Stimulated activated CD8-positive, alpha-beta memory T cell treated with anti-CD3 and anti-CD28 coated beads, Interleukin-12 subunit alpha, Interleukin-12 subunit beta, amount 100 ng/mL, for 24 hours (primary cell): Measurements from ENCODE around the gene OXGR1.

Source experiments
- DNase-seq: peaks from one replicate; pipeline ENCODE4 v3.0.0-alpha.2; 2020; ENCODE audit errors: extremely low read depth

OXGR1 gene

DNA sequence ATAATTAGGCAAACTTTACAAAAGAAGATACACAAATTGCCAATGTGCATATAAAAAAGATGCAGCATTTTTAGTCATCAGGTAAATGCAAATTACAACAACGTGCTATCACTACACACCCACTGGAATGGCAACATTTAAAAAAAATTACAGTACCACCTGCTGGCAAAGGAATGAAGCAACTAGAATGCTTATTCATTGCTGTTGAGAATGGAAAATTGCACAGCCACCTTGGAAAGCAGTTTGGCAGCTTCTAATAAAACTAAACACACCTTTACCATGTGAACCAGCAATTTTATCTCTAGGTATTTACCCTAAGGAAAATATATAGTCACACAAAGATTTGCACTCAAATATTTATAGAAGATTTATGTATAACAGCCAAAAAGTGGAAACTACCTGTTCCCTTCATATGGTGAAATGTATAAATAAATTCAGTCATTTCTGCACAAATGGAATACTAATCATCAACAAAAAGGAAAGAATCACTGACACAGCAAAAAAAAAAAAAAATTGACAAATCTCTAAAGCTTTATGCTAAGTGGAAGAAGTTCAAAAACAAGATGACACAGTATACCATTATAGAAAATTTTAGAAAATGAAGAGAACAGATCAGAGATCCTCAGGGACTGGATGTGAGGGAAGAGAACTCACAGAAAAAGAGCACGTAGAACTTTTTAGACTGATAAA is 30.3 kb downstream of the OXGR1 start:
- no peak for DNase-seq

- DNase-seq: no peak
These were observed 33.9 kb downstream of the OXGR1 start for GRCh38 chr13:96960379-96960778.

DNA sequence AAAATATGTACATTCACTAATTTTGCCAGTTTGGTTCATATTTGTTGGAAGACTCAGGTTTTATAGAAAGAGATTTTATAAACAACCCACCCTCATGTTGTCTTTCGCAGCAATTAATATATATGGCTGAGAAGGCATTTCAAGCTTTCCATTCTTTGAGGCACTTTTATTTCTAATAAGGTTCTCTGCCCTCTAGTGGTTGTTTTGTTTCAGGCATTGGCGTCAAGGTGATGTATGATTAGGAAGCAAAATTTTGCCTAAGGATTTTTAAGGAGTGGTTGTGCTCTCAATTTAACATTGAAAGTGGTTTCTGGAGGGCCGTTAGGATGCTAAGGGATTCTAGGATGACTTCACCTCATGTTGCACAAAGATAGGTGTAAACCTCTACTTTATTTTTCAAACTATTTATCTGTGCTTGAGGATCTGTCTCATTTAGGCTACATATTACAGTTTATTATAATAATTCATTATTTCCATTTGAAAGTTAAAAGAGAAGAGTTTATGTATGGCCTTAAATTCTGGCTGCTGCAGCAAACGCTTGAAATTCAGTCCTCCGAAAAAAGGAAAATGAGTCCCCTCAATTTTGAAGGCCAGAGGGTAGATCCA is 35.9 kb downstream of the OXGR1 start:
- no peak for DNase-seq

DNA sequence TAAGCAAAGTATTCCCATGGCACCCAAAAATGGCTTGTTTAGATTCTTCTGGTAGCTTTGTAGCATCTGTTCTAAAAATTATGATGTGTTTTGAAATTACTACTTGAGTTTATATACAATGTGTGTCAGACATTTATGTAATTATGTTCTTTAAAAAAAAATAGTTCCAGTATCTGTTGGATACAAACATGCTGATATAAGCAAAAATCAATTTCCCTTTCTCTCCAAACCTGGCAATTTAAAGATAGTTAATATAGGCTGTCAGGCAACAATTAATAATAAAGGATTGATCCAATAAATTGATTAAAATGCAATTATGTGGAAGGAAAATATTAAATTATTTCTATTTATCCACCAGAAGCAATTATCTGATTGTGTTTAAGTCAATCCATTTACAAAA is 41.7 kb downstream of the OXGR1 start:
- DNase-seq: no peak

- DNase-seq: no peak
These were observed 46.1 kb downstream of the OXGR1 start for GRCh38 chr13:96948127-96948526.

DNA sequence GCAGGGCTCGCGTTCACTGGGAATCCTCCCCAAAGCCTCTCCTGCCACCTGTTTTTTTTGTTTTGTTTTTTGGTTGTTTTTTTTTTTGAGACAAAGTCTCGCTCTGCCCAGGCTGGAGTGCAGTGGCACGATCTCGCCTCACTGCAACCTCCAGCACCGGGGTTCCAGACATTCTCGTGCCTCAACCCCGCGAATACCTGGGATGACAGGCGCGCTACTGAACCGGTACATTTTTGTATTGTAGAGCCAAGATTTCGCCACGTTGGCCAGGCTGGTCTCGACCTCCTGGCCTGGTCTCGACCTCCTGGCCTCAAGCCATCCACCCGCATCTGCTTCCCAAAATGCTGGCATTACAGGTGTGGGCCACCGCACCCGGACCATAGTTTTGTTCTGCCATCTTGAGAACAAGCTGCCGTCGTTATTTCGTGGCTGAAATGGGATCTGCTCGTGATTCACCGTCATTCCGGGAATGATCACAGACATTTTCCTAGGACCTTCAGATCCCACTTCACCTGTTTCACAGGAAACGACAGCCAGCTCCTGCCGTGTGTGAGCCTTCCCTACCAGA is 46.8 kb downstream of the OXGR1 start:
- no peak for DNase-seq

DNA sequence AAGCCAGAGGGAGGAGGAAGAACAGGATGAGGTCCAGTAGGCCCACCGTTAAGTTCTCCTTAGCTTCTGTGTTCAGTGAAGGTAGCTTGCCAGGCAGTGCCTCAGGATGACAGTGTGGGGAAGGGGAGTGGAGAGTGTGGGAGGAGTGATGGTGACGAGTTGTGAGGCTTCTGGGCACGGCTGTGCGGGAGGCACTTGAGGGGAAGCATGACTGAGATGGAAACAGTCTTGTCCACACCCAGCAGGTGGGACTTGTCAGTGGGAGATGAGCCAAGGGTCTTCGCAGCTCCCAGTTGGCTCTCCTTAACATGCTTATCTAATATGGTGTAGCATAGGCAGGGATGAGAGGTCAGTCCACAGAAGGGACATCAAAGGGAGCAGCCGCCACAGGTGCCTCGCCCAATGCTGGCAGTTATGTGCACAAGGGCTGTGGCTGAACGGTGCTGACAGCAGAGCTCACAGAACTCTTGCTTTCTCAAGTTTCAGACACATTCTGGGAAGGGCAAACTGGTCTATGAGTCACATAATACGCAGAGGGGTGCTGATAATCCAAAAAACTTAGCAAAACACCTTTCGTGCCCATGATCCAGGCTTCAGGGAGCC is 47.5 kb downstream of the OXGR1 start:
- no peak for DNase-seq

DNA sequence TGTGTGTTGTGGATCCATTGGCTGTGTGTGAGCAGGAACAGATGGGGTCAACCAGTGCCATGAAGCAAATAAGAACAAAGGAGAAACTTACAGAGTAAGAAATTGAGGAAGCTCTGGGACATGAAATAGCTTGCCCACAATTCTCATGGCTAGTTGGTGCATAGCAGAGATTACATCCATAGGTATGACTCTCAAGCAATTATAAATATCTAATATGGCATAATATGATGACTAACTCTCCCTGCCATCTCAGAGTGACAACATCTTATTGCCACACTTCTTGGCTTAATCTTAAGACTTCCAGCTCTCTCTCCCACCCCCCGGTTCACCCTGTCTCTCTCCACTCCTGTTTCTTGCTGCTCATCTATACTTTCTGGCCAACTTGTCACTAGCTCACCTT is 53.3 kb downstream of the OXGR1 start:
- DNase-seq: no peak

DNA sequence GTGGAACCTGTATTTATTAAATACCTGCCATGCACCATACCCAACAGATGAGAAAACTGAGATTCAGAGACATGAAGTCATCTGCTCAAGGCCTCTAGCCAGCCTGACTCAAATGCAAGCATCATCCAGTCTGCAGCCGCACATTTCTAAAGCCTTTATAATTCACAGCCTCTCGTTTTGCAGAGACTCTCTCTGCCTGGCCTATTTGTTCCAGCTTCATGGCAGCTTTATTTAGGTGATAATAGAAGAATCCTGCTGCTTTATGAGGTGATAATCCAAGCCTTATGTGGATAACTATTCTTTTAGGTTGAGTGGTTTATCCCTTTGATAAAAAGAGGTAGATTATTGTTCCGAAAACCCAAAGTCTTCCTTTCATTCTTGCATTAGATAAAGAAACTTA is 58.4 kb downstream of the OXGR1 start:
- DNase-seq: no peak
